GM19467 (cell line): ENCODE data around the gene ORC3.
"Not testable (repeated sequence)": the region's sequence is repeated elsewhere in the genome, so short reads cannot be mapped to it uniquely, and the experiment has no call there.

Source experiments
- ATAC-seq: cut with Tn5 transposase; IDR thresholded peaks from one replicate; pipeline ENCODE4 v1.9.1; 2021; ENCODE audit warnings: mild to moderate bottlenecking, moderate library complexity; ENCODE audit not compliant: unreplicated experiment

Gene ORC3

GRCh38 chr6:87590990-87591389 lies 1.1 kb downstream of the ORC3 start:
- ATAC-seq: no peak

- ATAC-seq: no peak
Measured at GRCh38 chr6:87600576-87600975, 10.6 kb downstream of the ORC3 start.

GRCh38 chr6:87606199-87606598 lies 16.3 kb downstream of the ORC3 start:
- ATAC-seq: no peak

GRCh38 chr6:87608802-87609201 lies 18.9 kb downstream of the ORC3 start:
- no peak for ATAC-seq

GRCh38 chr6:87613018-87613417 lies 23.1 kb downstream of the ORC3 start:
- ATAC-seq: not testable (repeated sequence)

- no peak for ATAC-seq
Measured at GRCh38 chr6:87617405-87617804, 27.5 kb downstream of the ORC3 start.

GRCh38 chr6:87618531-87618930 lies 28.6 kb downstream of the ORC3 start:
- ATAC-seq: no peak

GRCh38 chr6:87623248-87623647 lies 33.3 kb downstream of the ORC3 start:
- ATAC-seq: no peak

GRCh38 chr6:87628424-87628823 lies 38.5 kb downstream of the ORC3 start:
- ATAC-seq: no peak

GRCh38 chr6:87628881-87629280 lies 38.9 kb downstream of the ORC3 start:
- ATAC-seq: no peak

- no peak for ATAC-seq
Measured at GRCh38 chr6:87630746-87631145, 40.8 kb downstream of the ORC3 start.

GRCh38 chr6:87633851-87634250 lies 43.9 kb downstream of the ORC3 start:
- no peak for ATAC-seq

- no peak for ATAC-seq
Measured at GRCh38 chr6:87636315-87636714, 46.4 kb downstream of the ORC3 start.

- ATAC-seq: no peak
Measured at GRCh38 chr6:87637106-87637505, 47.2 kb downstream of the ORC3 start.

- no peak for ATAC-seq
Measured at GRCh38 chr6:87639373-87639772, 49.4 kb downstream of the ORC3 start.

GRCh38 chr6:87641065-87641692 lies 51.2 kb downstream of the ORC3 start:
- no peak for ATAC-seq

GRCh38 chr6:87645080-87645479 lies 55.1 kb downstream of the ORC3 start:
- ATAC-seq: no peak

GRCh38 chr6:87653074-87653962 lies 63.4 kb downstream of the ORC3 start:
- no peak for ATAC-seq

GRCh38 chr6:87654122-87654521 lies 64.2 kb downstream of the ORC3 start:
- no peak for ATAC-seq

GRCh38 chr6:87654875-87655454 lies 65.0 kb downstream of the ORC3 start:
- no peak for ATAC-seq

- no peak for ATAC-seq
Measured at GRCh38 chr6:87655824-87656223, 65.9 kb downstream of the ORC3 start.

- ATAC-seq: peak; percentile 71
Measured at GRCh38 chr6:87656857-87657256, 66.9 kb downstream of the ORC3 start.
